Activated CD8-positive, alpha-beta T cell treated with anti-CD3 and anti-CD28 coated beads for 36 hours (primary cell): ENCODE measurements around the gene MAN1A2. TPM values are rescaled to one million over a fixed set of nuclear protein-coding genes. Genes with fewer than 3 reads are reported as not detected.

ENCODE experiments used
- ATAC-seq: fragments of 200-7000 bp; cut with Tn5 transposase; one replicate; pipeline ENCODE4 v1.10.0; 2021; ENCODE audit warnings: mild to moderate bottlenecking, moderate library complexity
- CTCF ChIA-PET: fragments of 350-600 bp; sonication (Branson Sonifier 250); formaldehyde crosslinking; loops from one replicate; lab custom pipeline; 2021; ENCODE audit warnings: antibody characterized with exemption; lab: Charles Lee
- POLR2A ChIA-PET: fragments of 350-600 bp; sonication (Branson Sonifier 250); formaldehyde crosslinking; loops from one replicate; lab custom pipeline; 2021; ENCODE audit warnings: antibody characterized with exemption; lab: Charles Lee
- DNase-seq: peaks from one replicate; pipeline ENCODE4 v3.0.0-alpha.2; 2020
- H3K27ac Mint-ChIP-seq: one replicate; pipeline ENCODE4 v1.8.0; 2021; ENCODE audit warnings: mild to moderate bottlenecking, mixed read lengths
- H3K27me3 Mint-ChIP-seq: one replicate; pipeline ENCODE4 v1.8.0; 2021; ENCODE audit warnings: mixed read lengths
- H3K36me3 Mint-ChIP-seq: one replicate; pipeline ENCODE4 v1.8.0; 2021; ENCODE audit warnings: low read depth, mixed read lengths
- H3K4me1 Mint-ChIP-seq: one replicate; pipeline ENCODE4 v1.8.0; 2021; ENCODE audit warnings: low read depth, mixed read lengths
- H3K4me3 Mint-ChIP-seq: one replicate; pipeline ENCODE4 v1.8.0; 2021; ENCODE audit warnings: mild to moderate bottlenecking, moderate library complexity, mixed read lengths
- H3K9me3 Mint-ChIP-seq: one replicate; pipeline ENCODE4 v1.8.0; 2021; ENCODE audit warnings: mixed read lengths
- CTCF ChIP-seq: fragments of 200-600 bp; IDR thresholded peaks from one replicate; pipeline ENCODE4 v1.8.0; 2022; ENCODE audit warnings: antibody characterized with exemption, mild to moderate bottlenecking
- intact Hi-C: fragments of 100-400 bp; cut with micrococcal nuclease; formaldehyde crosslinking; loops from one replicate; pipeline ENCODE4 v1.10.0; 2022
- total RNA-seq, 2 experiments: library from RNA; stranded (reverse); gene quantifications; one replicate each; pipeline ENCODE4 v1.2.3, GENCODE V29; 2021

MAN1A2 gene
- total RNA-seq, 2 experiments from 2014 or later: 18.3 to 21.1 TPM

GRCh38 chr1:117567435-117567834 lies 200.2 kb downstream of the MAN1A2 start:
- ATAC-seq (no peak), DNase-seq (no peak)
- H3K36me3 Mint-ChIP-seq: no peaks in the 10 kb centered on the region
- no peak overlapping the region for H3K27ac Mint-ChIP-seq
- H3K4me3 Mint-ChIP-seq: no peak overlapping the region
- POLR2A ChIA-PET: no interaction called here
- intact Hi-C loops: no loop called here
- H3K4me1 Mint-ChIP-seq: peaks cover 7% of the 10 kb centered on the region
- no peaks in the 10 kb centered on the region for H3K9me3 Mint-ChIP-seq
- H3K27me3 Mint-ChIP-seq: no peaks in the 10 kb centered on the region
- TF ChIP-seq CTCF: no peak
- CTCF ChIA-PET: interaction anchor here (1.7 kb wide), 1 partner anchor 187 kb away, joined by 11 read pairs; no protein-coding TSS in a partner anchor

GRCh38 chr1:117567976-117568375 lies 200.7 kb downstream of the MAN1A2 start:
- ChIA-PET POLR2A (no interaction called here), CTCF (interaction anchor here (0.7 to 1.9 kb wide), 6 partner anchors 21 to 328 kb away, joined by 3 to 12 read pairs (median 3); no protein-coding TSS in a partner anchor)
- no peak for DNase-seq
- H3K36me3 Mint-ChIP-seq: no peaks in the 10 kb centered on the region
- intact Hi-C loops: no loop called here
- no peaks in the 10 kb centered on the region for H3K9me3 Mint-ChIP-seq
- no peak overlapping the region for H3K27ac Mint-ChIP-seq
- no peak for ATAC-seq
- no peaks in the 10 kb centered on the region for H3K27me3 Mint-ChIP-seq
- H3K4me1 Mint-ChIP-seq: peaks cover 12% of the 10 kb centered on the region
- no peak for TF ChIP-seq CTCF
- H3K4me3 Mint-ChIP-seq: no peak overlapping the region

GRCh38 chr1:117568999-117569398 lies 201.8 kb downstream of the MAN1A2 start:
- H3K9me3 Mint-ChIP-seq: no peaks in the 10 kb centered on the region
- intact Hi-C loops: no loop called here
- CTCF ChIA-PET: interaction anchor here (0.7 to 1.9 kb wide), 5 partner anchors 13 to 185 kb away, joined by 3 to 12 read pairs (median 3); no protein-coding TSS in a partner anchor
- no peak overlapping the region for H3K4me3 Mint-ChIP-seq
- no peaks in the 10 kb centered on the region for H3K27me3 Mint-ChIP-seq
- no peak overlapping the region for H3K27ac Mint-ChIP-seq
- no peak for ATAC-seq
- POLR2A ChIA-PET: no interaction called here
- TF ChIP-seq CTCF: no peak
- peaks cover 13% of the 10 kb centered on the region for H3K4me1 Mint-ChIP-seq
- DNase-seq: no peak
- H3K36me3 Mint-ChIP-seq: no peaks in the 10 kb centered on the region

GRCh38 chr1:117569856-117570255 lies 202.6 kb downstream of the MAN1A2 start:
- CTCF ChIA-PET: interaction anchor here (1.1 kb wide), 1 partner anchor 12 kb away, joined by 3 read pairs; no protein-coding TSS in a partner anchor
- Mint-ChIP-seq H3K4me1 (peaks cover 16% of the 10 kb centered on the region), H3K9me3 (no peaks in the 10 kb centered on the region), H3K27me3 (no peaks in the 10 kb centered on the region), H3K4me3 (no peak overlapping the region), H3K27ac (no peak overlapping the region), H3K36me3 (no peaks in the 10 kb centered on the region)
- DNase-seq: no peak
- no peak for TF ChIP-seq CTCF
- POLR2A ChIA-PET: no interaction called here
- intact Hi-C loops: no loop called here
- no peak for ATAC-seq

DNA sequence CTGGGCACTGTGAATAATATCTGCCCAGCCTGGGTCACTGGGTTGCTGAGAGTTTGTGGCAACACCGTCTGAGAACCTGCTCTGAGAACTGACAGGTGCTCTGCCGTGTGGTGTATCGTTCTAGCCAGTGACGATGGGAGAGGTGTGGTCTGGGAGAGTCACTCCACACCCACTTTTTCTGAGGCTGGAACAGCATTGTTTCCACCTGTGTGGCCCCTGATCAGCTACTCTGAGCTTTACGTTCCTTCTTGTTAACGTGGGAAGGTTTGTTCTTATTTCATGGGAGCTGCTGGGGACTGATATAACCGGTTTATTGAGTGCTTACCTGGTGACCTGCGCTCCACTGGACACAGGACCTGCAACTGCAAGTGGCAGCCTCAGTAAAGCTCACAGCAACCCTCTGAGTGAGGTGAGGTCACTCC lies 203.8 kb downstream of the MAN1A2 start:
- no peak for DNase-seq
- ATAC-seq: no peak
- Mint-ChIP-seq H3K36me3 (no peaks in the 10 kb centered on the region), H3K9me3 (no peaks in the 10 kb centered on the region), H3K27me3 (no peaks in the 10 kb centered on the region), H3K27ac (no peak overlapping the region), H3K4me3 (no peak overlapping the region), H3K4me1 (peaks cover 16% of the 10 kb centered on the region)
- intact Hi-C loops: no loop called here
- CTCF ChIA-PET: interaction anchor here (1.3 to 1.4 kb wide), 2 partner anchors 8 to 19 kb away, joined by 3 to 4 read pairs; no protein-coding TSS in a partner anchor
- no peak for TF ChIP-seq CTCF
- POLR2A ChIA-PET: interaction anchor here (1.4 kb wide), 1 partner anchor 31 kb away, joined by 4 read pairs; no protein-coding TSS in a partner anchor
